ENCODE results near the gene ETS1.

Gene ETS1

GRCh38 chr11:128515826-128516778, 71.3 kb downstream of the ETS1 start:
- intact Hi-C loops (cut with micrococcal nuclease), result no loop called here
- peaks cover 10% of the 10 kb centered on the region for H3K4me1 Mint-ChIP-seq (ENCODE audit: low read depth)
- H3K9me3 Mint-ChIP-seq, result no peaks in the 10 kb centered on the region
- peaks cover 4% of the 10 kb centered on the region for H3K27me3 Mint-ChIP-seq
- H3K4me3 Mint-ChIP-seq, result no peak overlapping the region
- no peak overlapping the region for H3K27ac Mint-ChIP-seq
- no peaks in the 10 kb centered on the region for H3K36me3 Mint-ChIP-seq (ENCODE audit: low read depth)

GRCh38 chr11:128515086-128515485, 72.3 kb downstream of the ETS1 start:
- intact Hi-C loops (cut with micrococcal nuclease), result no loop called here
- Mint-ChIP-seq H3K9me3 (no peaks in the 10 kb centered on the region), H3K27me3 (no peaks in the 10 kb centered on the region), H3K36me3 (ENCODE audit: low read depth) (no peaks in the 10 kb centered on the region), H3K27ac (no peak overlapping the region), H3K4me3 (no peak overlapping the region), H3K4me1 (ENCODE audit: low read depth) (no peaks in the 10 kb centered on the region)

- no peaks in the 10 kb centered on the region for H3K9me3 Mint-ChIP-seq
- H3K27me3 Mint-ChIP-seq, result no peaks in the 10 kb centered on the region
- no peaks in the 10 kb centered on the region for H3K4me1 Mint-ChIP-seq (ENCODE audit: low read depth)
- intact Hi-C loops (cut with micrococcal nuclease), result no loop called here
- no peak overlapping the region for H3K4me3 Mint-ChIP-seq
- H3K36me3 Mint-ChIP-seq (ENCODE audit: low read depth), result no peaks in the 10 kb centered on the region
- no peak overlapping the region for H3K27ac Mint-ChIP-seq
Measured at GRCh38 chr11:128513915-128514681, 73.3 kb downstream of the ETS1 start.

GRCh38 chr11:128512474-128512996, 74.8 kb downstream of the ETS1 start:
- intact Hi-C loops (cut with micrococcal nuclease), result no loop called here
- peaks cover 2% of the 10 kb centered on the region for H3K27me3 Mint-ChIP-seq
- H3K27ac Mint-ChIP-seq, result no peak overlapping the region
- H3K4me1 Mint-ChIP-seq (ENCODE audit: low read depth), result peaks cover 1% of the 10 kb centered on the region
- H3K4me3 Mint-ChIP-seq, result no peak overlapping the region
- no peaks in the 10 kb centered on the region for H3K36me3 Mint-ChIP-seq (ENCODE audit: low read depth)
- no peaks in the 10 kb centered on the region for H3K9me3 Mint-ChIP-seq

GRCh38 chr11:128511712-128512111, 75.6 kb downstream of the ETS1 start:
- Mint-ChIP-seq H3K4me3 (no peak overlapping the region), H3K27me3 (peaks cover 10% of the 10 kb centered on the region), H3K4me1 (ENCODE audit: low read depth) (peaks cover 9% of the 10 kb centered on the region), H3K27ac (no peak overlapping the region), H3K9me3 (no peaks in the 10 kb centered on the region), H3K36me3 (ENCODE audit: low read depth) (no peaks in the 10 kb centered on the region)
- intact Hi-C loops (cut with micrococcal nuclease), result no loop called here

GRCh38 chr11:128509621-128510389, 77.6 kb downstream of the ETS1 start:
- H3K9me3 Mint-ChIP-seq, result no peaks in the 10 kb centered on the region
- peaks cover 11% of the 10 kb centered on the region for H3K4me1 Mint-ChIP-seq (ENCODE audit: low read depth)
- H3K27me3 Mint-ChIP-seq, result peaks cover 16% of the 10 kb centered on the region
- no peak overlapping the region for H3K27ac Mint-ChIP-seq
- no peak overlapping the region for H3K4me3 Mint-ChIP-seq
- no peaks in the 10 kb centered on the region for H3K36me3 Mint-ChIP-seq (ENCODE audit: low read depth)
- intact Hi-C loops (cut with micrococcal nuclease), result no loop called here

- Mint-ChIP-seq H3K27ac (no peak overlapping the region), H3K27me3 (peaks cover 16% of the 10 kb centered on the region), H3K4me3 (no peak overlapping the region), H3K9me3 (no peaks in the 10 kb centered on the region), H3K36me3 (ENCODE audit: low read depth) (no peaks in the 10 kb centered on the region), H3K4me1 (ENCODE audit: low read depth) (peaks cover 11% of the 10 kb centered on the region)
- intact Hi-C loops (cut with micrococcal nuclease), result no loop called here
Measured at GRCh38 chr11:128508770-128509510, 78.4 kb downstream of the ETS1 start.

GRCh38 chr11:128507936-128508335, 79.4 kb downstream of the ETS1 start:
- Mint-ChIP-seq H3K27ac (no peak overlapping the region), H3K36me3 (ENCODE audit: low read depth) (no peaks in the 10 kb centered on the region), H3K27me3 (peaks cover 16% of the 10 kb centered on the region)

GRCh38 chr11:128506999-128507611, 80.3 kb downstream of the ETS1 start:
- H3K27ac Mint-ChIP-seq, result no peak overlapping the region
- no peaks in the 10 kb centered on the region for H3K36me3 Mint-ChIP-seq (ENCODE audit: low read depth)
- H3K9me3 Mint-ChIP-seq, result no peaks in the 10 kb centered on the region
- peaks cover 16% of the 10 kb centered on the region for H3K27me3 Mint-ChIP-seq
- H3K4me3 Mint-ChIP-seq, result peak overlapping the region; percentile 58
- intact Hi-C loops (cut with micrococcal nuclease), result no loop called here
- peaks cover 19% of the 10 kb centered on the region for H3K4me1 Mint-ChIP-seq (ENCODE audit: low read depth)

More at GRCh38 chr11:128507936-128508335, 79.4 kb downstream of the ETS1 start:
- Mint-ChIP-seq H3K4me3 (no peak overlapping the region), H3K9me3 (no peaks in the 10 kb centered on the region), H3K4me1 (ENCODE audit: low read depth) (peaks cover 11% of the 10 kb centered on the region)
- intact Hi-C loops (cut with micrococcal nuclease), result no loop called here

- H3K27ac Mint-ChIP-seq, result no peak overlapping the region
- peaks cover 16% of the 10 kb centered on the region for H3K27me3 Mint-ChIP-seq
- no peak overlapping the region for H3K4me3 Mint-ChIP-seq
- peaks cover 25% of the 10 kb centered on the region for H3K4me1 Mint-ChIP-seq (ENCODE audit: low read depth)
- no peaks in the 10 kb centered on the region for H3K9me3 Mint-ChIP-seq
- no peaks in the 10 kb centered on the region for H3K36me3 Mint-ChIP-seq (ENCODE audit: low read depth)
- intact Hi-C loops (cut with micrococcal nuclease), result no loop called here
Measured at GRCh38 chr11:128506356-128506755, 81.0 kb downstream of the ETS1 start.

GRCh38 chr11:128505449-128506065, 81.8 kb downstream of the ETS1 start:
- no peak overlapping the region for H3K4me3 Mint-ChIP-seq
- H3K36me3 Mint-ChIP-seq (ENCODE audit: low read depth), result no peaks in the 10 kb centered on the region
- intact Hi-C loops (cut with micrococcal nuclease), result no loop called here
- peaks cover 16% of the 10 kb centered on the region for H3K27me3 Mint-ChIP-seq
- no peaks in the 10 kb centered on the region for H3K9me3 Mint-ChIP-seq
- H3K4me1 Mint-ChIP-seq (ENCODE audit: low read depth), result peaks cover 25% of the 10 kb centered on the region
- H3K27ac Mint-ChIP-seq, result no peak overlapping the region

- peaks cover 25% of the 10 kb centered on the region for H3K4me1 Mint-ChIP-seq (ENCODE audit: low read depth)
Measured at GRCh38 chr11:128504486-128504885, 82.9 kb downstream of the ETS1 start.

More at GRCh38 chr11:128504486-128504885, 82.9 kb downstream of the ETS1 start:
- Mint-ChIP-seq H3K27ac (no peak overlapping the region), H3K27me3 (peaks cover 16% of the 10 kb centered on the region), H3K4me3 (no peak overlapping the region), H3K9me3 (no peaks in the 10 kb centered on the region), H3K36me3 (ENCODE audit: low read depth) (no peaks in the 10 kb centered on the region)
- intact Hi-C loops (cut with micrococcal nuclease), result no loop called here
